DOHH2 (cell line): Measurements from ENCODE around the gene BEST2.

ENCODE experiments used
- CTCF ChIP-seq: fragments of 200-600 bp; sonication (generic); IDR thresholded peaks from one replicate; pipeline ENCODE4 v1.5.1; 2014; ENCODE audit warnings: antibody characterized with exemption, mild to moderate bottlenecking, low read depth, low read length; ENCODE audit not compliant: poor library complexity, severe bottlenecking
- EZH2phosphoT487 ChIP-seq: fragments of 200-600 bp; sonication (generic); IDR thresholded peaks from 2 replicates; pipeline ENCODE4 v1.6.1; 2017; ENCODE audit warnings: borderline replicate concordance, mild to moderate bottlenecking, antibody characterized with exemption, low read length, moderate library complexity, mixed read lengths

- TF ChIP-seq CTCF (no peak), EZH2phosphoT487 (no peak)
These were observed 19.3 kb downstream of the BEST2 start for GRCh38 chr19:12770922-12771321.
